Glomerular visceral epithelial cell (primary cell): ENCODE measurements around the gene SCN4A.
"Not testable (repeated sequence)": the region's sequence is repeated elsewhere in the genome, so short reads cannot be mapped to it uniquely, and the experiment has no call there.

ENCODE experiments used
- DNase-seq: peaks from one replicate; pipeline ENCODE4 v3.0.0-alpha.2; 2016; ENCODE audit errors: extremely low spot score

The SCN4A gene

DNA sequence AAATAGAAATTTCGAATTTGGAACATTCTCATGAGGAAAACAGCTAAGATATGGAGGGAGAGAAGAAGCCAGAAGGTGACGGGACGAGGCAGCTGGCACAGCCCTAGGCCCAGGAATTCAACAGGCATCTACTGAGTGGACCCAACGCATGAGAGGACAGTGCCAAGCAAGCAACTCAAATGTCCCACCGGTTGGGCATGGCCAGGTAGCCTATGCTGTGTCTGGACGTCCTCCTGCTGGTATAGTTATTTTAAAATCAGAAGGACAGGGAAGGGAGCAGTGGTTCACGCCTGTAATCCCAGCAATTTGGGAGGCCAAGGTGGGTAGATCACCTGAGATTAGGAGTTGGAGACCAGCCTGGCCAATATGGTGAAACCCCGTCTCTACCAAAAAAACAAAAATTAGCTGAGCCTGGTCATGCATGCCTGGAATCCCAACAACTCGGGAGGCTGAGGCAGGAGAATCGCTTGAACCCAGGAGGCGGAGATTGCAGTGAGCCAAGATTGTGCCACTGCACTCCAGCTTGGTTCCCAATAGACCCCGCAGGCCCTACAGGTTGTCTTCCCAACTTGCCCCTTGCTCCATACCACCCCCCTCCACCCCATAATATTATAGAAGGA, 56.0 kb downstream of the SCN4A start:
- no peak for DNase-seq

DNA sequence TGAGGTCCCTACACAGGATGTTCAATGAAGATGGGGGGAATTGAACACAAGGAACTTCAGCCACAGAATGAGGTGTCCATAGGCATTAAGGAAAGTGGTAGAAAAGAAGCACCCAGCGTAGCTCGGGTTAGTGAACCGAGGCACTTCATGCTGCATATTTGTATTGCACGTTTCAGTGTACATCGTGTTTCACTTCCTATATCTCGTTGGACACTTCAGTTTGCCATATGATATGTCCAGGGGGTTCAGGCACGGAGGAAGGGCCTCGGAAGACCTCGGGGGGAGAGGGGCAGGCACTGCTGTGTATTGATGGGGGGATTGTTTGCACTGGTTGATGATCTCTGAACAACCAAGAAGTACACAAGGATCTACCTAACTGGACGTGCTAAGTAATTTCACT, 57.0 kb downstream of the SCN4A start:
- DNase-seq = not testable (repeated sequence)

DNA sequence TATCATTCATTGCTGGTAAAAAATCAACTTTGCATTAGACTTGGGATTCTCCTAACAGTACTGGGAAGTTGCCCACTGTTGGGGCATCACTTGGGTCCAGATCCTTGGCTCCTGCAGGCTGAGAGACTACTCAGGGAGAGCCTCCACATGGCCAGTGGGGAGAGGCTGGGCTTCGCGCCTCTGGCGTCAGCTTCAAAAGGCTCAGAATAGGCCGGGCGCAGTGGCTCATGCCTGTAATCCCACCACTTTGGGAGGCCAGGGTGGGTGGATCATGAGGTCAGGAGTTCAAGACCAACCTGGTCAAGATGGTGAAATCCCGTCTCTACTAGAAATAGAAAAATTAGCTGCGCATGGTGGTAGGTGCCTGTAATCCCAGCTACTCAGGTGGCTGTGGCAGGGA, 58.2 kb downstream of the SCN4A start:
- DNase-seq = no peak

DNA sequence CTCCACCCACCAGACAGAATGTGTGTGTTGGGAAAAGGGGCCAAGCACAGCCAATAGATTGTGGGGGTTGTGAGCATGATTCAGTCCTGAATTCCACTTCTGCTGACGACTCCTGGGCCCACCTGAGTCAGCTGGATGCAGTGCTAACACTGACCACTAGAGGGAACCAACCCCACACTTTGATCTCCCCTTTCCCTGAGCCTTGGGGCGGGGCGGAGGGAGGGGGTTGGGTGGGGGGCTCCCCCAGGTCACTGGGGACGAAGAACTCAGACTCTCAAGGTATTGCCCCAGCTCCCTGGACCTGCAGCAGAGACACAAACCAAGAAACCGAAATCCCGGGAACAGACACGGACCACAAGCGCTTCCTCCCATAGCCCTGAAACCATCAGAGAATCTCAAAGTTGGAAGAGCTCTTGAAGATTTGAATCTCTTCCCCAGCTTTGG, 61.0 kb downstream of the SCN4A start:
- DNase-seq = peak; percentile 37

DNA sequence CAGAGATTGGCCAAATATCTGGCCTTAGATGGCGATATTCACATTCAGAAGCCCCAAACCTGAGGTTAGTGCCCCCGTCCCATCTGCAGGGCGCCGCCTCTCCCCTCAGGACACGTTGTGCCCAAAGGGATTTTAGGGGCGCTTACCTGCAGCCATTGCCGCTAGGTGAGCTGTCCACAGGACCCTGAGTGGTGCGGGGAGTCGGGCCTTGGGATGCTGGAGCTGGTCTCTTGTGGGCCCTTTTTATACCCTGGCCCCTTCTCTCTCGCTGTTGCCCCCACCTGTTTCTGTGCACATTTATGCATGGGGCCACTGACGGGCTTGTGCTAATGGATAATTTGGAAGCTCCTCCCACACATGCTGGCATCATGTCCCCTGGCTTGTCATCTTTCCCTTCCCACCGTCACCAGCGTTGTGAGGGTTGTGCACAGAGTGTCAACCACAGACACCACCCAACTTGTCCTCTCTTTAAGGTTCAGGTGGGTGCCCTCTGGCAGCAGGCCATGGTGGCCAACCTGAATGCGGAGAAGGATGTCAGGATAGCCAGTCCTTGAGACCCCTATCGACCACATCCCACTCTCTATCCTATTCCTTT, 61.6 kb downstream of the SCN4A start, which contains the start of gene CSHL1:
TSS of gene CSHL1 (minus strand) at position 218 of the 595 bp plus-strand sequence. CDS start at position 156, 62 bp downstream.
- no peak for DNase-seq

DNA sequence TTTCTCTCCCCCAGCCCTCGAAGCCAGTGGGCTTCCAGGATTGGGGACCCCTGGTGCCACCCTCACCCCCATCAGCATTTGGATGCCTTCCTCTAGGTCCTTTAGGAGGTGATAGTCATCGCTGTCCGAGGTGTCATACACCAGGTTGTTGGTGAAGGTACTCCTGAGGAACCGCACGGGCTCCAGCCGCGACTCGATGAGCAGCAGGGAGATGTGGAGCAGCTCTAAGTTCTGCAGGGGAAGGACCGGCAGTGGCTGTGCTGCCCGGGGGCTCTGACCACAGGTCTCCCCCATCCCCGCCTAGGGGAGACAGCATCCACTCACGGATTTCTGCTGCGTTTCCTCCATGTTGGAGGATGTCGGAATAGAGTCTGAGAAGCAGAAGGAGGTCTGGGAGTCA, 62.6 kb downstream of the SCN4A start:
- DNase-seq = no peak

DNA sequence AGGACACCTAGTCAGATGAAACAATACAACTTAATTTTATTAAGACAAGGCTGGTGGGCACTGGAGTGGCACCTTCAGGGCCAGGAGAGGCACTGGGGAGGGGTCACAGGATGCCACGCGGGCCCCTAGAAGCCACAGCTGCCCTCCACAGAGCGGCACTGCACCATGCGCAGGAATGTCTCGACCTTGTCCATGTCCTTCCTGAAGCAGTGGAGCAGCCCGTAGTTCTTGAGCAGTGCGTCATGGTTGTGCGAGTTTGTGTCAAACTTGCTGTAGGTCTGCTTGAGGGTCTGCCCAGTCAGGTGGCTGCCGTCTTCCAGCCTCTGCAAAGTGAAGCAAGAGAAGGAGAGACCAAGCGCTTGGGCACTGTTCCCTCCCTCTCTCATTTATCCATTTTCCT, 63.1 kb downstream of the SCN4A start:
- DNase-seq = not testable (repeated sequence)

DNA sequence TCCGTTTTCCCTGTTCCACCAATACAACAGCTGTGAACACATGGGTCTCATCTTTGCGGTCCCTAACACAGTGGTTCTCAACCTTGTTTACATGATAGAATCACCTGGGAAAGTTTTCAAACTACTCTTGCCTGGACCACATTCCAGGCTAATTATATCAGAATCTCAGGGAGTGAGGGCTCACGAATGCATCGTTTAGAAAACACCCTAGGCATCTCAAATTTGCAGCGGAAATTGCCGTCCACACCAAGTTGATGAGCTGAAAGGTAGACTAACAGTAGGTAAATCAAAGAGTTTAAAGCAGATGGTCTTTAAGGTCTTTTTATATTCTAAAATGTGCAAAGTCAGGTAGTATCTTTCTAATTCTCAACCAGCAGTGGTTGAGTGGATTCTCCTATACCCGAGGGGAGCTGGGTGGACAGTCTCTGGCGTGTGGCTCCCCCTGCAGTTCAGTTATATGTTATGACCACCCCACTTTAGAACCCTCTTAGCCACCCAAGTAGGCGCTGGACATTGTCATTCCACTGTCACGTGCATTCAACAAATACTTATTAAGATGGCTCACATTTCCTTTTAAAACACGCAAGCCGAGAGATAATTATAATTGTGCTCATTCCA, 65.4 kb downstream of the SCN4A start:
- DNase-seq = not testable (repeated sequence)

DNA sequence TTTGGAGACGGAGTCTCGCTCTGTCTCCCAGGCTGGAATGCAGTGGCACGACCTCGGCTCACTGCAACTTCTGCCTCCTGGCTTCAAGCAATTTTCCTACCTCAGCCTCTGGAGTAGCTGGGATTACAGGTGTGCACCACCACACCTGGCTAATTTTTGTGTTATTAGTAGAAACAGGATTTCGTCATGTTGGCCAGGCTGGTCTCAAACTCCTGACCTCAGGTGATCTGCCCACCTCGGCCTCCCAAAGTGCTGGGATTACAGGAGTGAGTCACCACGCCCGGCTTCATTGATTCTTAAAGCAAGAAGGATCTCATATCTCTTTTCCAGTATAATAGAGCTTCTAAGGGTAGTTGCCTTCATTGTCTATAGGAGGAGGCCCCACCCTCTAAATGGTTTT, 67.9 kb downstream of the SCN4A start:
- DNase-seq = not testable (repeated sequence)

DNA sequence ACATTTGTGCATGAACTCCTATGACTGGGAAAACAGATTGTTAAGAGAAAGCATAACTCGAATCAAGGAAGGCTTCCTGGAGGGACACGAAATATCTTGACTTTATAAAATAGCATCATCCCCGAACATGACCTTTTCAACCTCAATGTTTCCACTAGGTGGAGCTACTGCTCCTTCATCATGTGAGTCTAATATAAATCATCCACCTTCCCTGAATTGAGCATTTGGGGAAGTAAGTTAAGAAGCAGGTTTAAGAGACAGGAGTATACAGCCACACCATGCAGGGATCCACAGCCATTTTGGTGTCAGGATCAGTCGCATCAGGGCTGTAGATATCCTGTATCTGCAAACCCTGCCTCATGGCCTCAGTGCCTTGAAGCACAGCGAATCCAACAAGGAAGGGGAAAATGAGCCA, 68.9 kb downstream of the SCN4A start:
- DNase-seq = not testable (repeated sequence)

DNA sequence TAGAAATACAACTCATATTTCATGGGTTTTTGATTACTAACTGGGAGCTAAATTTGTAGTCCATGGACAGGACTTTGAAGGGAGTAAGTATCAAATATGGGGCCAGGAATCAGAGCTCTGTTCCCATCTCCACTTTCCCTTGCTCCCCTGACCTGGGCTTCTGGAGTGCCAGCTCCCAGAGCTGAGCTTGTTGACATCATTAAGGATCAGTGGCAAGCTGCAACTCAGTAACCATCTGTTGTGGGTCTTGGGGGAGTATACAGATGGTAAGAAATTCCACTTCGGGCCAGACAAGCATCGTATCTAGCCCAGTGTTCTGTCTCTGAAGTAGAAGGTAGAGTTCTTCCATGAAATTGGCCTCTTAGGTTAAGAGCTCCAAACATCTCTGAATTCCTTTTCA, 70.7 kb downstream of the SCN4A start:
- DNase-seq = not testable (repeated sequence)

DNA sequence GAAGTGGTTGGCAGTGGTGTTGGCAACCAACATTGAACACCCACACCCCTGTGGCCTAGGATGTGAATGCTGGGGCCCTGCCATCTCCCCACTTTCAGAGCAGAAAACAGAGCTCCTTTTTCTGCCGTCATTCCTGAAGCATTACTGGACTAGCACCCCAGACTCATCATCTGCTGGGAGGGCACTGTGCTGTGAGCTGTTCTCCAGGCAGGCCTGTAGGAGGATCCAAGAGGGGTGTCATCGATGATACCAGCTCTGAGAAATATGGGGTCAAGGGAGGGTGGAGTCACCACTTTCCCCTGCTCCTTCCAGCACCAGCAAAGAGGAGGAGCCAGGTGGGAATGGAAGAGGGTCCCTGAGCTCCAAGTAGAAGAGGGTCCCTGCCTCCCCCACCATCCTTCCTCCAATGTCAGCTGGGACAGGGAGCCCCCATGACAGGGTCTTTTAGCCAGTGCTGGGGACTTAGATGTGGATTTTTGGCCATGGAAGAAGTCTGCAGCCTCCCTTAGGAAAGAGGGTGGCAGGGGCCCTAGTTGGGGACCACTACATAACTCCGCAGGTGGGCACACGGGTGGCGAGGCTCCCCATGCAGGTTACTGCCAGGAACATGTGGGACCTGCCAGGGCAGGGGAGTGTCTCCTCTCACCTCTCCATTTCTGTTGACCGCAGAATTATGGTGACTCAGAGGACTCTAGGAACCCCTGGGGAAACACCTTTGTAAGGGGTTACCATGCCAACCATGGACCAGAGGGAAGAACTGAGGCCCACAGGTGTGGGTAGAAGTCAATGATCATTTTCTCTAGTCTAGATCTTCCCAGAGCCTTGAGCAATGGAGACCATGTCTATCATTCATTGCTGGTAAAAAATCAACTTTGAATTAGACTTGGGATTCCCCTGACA, 73.6 kb downstream of the SCN4A start:
- not testable (repeated sequence) for DNase-seq

DNA sequence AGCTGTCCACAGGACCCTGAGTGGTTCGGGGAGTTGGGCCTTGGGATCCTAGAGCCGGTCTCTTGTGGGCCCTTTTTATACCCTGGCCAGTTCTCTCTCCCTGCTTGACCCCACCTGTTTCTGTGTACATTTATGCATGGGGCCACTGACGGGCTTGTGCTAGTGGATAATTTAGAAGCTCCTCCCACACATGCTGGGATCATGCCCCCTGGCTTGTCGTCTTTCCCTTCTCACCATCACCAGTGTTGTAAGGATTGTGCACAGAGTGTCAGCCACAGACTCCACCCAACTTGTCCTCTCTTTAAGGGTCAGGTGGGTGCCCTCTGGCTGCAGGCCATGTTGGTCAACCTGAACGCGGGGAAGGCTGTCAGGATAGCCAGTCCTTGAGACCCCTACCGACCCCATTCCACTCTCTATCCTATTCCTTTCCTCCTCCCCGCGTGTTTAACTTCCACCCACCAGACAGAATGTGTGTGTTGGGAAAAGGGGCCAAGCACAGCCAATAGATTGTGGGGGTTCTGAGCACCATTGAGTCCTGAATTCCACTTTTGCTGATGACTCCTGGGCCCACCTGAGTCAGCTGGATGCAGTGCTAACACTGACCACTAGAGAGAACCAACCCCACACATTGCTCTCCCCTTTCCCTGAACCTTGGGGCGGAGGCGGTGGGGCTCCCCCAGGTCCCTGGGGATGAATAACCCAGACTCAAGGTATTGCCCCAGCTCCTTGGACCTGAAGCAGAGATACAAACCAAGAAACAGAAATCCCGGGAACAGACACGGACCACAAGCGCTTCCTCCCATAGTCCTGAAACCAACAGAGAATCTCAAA, 76.0 kb downstream of the SCN4A start, which contains the start of gene CSH1:
TSS of gene CSH1 (minus strand) at position 51 of the 831 bp plus-strand sequence. CDS start 63 bp downstream, outside the sequence.
- DNase-seq = not testable (repeated sequence)

DNA sequence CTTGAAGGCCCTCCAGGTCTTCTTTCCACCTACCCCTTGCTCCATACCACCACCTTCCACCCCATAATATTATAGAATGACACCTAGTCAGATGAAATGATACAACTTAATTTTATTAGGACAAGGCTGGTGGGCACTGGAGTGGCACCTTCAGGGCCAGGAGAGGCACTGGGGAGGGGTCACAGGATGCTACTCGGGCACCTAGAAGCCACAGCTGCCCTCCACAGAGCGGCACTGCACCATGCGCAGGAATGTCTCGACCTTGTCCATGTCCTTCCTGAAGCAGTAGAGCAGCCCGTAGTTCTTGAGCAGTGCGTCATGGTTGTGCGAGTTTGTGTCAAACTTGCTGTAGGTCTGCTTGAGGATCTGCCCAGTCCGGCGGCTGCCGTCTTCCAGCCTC, 77.9 kb downstream of the SCN4A start:
- not testable (repeated sequence) for DNase-seq

DNA sequence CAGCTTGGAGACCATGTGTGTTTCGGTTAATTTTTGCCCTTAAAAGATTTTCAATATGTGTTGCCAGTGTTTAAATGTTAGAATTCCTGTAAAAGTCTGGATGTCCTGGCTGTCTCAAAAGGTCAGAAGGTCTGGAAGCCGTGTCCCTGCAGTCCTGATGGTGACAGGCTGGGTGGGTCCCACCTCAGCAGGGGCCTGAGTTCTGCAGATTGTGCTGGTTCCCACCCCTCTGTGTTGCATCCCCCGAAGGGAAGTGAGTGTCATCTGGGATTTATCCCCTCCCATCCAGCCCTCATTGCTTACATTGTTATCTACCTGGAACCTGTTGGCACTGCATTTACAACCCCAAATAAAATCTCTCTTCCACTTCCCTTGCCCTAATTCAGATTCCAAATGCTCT, 78.7 kb downstream of the SCN4A start:
- not testable (repeated sequence) for DNase-seq

DNA sequence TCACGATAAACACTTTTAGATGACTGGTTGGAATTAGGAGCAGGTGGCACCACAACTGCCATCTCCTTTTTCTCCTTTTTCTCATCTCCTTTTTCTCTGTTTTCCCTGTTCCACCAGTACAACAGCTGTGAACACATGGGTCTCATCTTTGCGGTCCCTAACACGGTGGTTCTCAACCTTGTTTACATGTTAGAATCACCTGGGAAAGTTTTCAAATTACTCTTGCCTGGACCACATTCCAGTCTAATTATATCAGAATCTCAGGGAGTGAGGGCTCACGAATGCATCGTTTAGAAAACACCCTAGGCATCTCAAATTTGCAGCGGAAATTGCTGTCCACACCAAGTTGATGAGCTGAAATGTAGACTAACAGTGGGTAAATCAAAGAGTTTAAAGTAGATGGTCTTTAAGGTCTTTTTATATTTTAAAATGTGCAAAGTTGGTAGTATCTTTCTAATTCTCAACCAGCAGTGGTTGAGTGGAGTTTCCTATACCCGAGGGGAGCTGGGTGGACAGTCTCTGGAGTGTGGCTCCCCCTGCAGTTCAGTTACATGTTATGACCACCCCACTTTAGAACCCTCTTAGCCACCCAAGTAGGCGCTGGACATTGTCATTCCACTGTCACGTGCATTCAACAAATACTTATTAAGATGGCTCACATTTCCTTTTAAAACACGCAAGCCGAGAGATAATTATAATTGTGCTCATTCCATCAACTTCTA, 80.2 kb downstream of the SCN4A start:
- DNase-seq = not testable (repeated sequence)

DNA sequence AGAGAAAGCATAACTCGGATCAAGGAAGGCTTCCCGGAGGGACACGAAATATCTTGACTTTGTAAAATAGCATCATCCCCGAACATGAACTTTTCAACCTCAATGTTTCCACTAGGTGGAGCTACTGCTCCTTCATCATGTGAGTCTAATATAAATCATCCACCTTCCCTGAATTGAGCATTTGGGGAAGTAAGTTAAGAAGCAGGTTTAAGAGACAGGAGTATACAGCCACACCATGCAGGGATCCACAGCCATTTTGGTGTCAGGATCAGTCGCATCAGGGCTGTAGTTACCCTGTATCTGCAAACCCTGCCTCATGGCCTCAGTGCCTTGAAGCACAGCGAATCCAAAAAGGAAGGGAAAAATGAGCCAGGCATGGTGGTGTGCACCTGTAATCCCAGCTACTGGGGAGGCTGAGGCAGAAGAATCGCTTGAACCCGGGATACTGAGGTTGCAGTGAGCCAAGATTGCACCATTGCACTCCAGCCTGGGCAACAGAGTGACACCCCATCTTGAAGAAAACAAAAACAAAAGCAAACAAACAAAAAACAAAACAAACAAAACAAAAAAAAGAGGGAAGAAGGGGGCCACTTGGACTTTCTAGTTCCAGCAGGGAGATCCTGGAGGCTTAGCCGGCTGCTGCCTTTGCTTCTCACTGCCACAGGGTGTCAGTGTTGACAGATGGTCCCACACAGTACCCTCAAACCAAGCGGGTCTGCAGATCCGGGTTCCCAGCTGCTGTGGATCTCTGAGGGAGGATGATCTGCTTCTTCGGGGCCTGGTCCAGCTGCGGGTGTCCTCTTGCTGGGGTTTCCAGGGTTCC, 83.5 kb downstream of the SCN4A start:
- DNase-seq = peak; percentile 26
